NB4 (cell line): Measurements from ENCODE around the gene KCNK15.

Experiments
- DNase-seq: peaks from one replicate; pipeline ENCODE4 v3.0.0; 2010; ENCODE audit warnings: low read depth
- H3K4me3 ChIP-seq: one replicate; pipeline ENCODE4 v1.5.1; 2011; ENCODE audit warnings: mild to moderate bottlenecking, low read depth, low read length, moderate library complexity
- CTCF ChIP-seq: IDR thresholded peaks from one replicate; pipeline ENCODE4 v1.5.1; 2012; ENCODE audit warnings: low read depth, low read length
- MAX ChIP-seq: IDR thresholded peaks from 2 replicates; pipeline ENCODE4 v1.6.1; 2011; ENCODE audit warnings: low read depth, low read length
- MYC ChIP-seq: IDR thresholded peaks from 2 replicates; pipeline ENCODE4 v1.6.1; 2011; ENCODE audit warnings: low read depth, low read length
- POLR2A ChIP-seq: IDR thresholded peaks from 2 replicates; pipeline ENCODE4 v1.6.1; 2011; ENCODE audit warnings: mild to moderate bottlenecking; ENCODE audit not compliant: insufficient read length; ENCODE audit errors: extremely low read depth

KCNK15 gene

GRCh38 chr20:44765701-44766347 lies 20.2 kb downstream of the KCNK15 start:
- no peak for DNase-seq
- no peak overlapping the region for H3K4me3 ChIP-seq
- no peak for TF ChIP-seq MAX
- TF ChIP-seq CTCF = no peak
- no peak for TF ChIP-seq MYC
- TF ChIP-seq POLR2A = no peak

- TF ChIP-seq POLR2A = no peak
- TF ChIP-seq MAX = no peak
- TF ChIP-seq MYC = no peak
- TF ChIP-seq CTCF = no peak
- DNase-seq = no peak
- H3K4me3 ChIP-seq = no peak overlapping the region
Observed at GRCh38 chr20:44768256-44768655, 22.6 kb downstream of the KCNK15 start.

- DNase-seq = no peak
- TF ChIP-seq MAX (no peak), MYC (no peak), CTCF (no peak), POLR2A (no peak)
- H3K4me3 ChIP-seq = no peak overlapping the region
Observed at GRCh38 chr20:44768854-44769480, 23.3 kb downstream of the KCNK15 start.

- no peak overlapping the region for H3K4me3 ChIP-seq
- DNase-seq = no peak
Observed at GRCh38 chr20:44769481-44769863, 23.8 kb downstream of the KCNK15 start.

GRCh38 chr20:44770484-44771171 lies 25.0 kb downstream of the KCNK15 start:
- TF ChIP-seq POLR2A (no peak), MAX (no peak), CTCF (no peak), MYC (no peak)
- peak; percentile 28 for DNase-seq
- H3K4me3 ChIP-seq = no peak overlapping the region

More at GRCh38 chr20:44769481-44769863, 23.8 kb downstream of the KCNK15 start:
- TF ChIP-seq MAX = no peak
- no peak for TF ChIP-seq POLR2A
- no peak for TF ChIP-seq MYC
- no peak for TF ChIP-seq CTCF
